Fibroblast of lung (primary cell): ENCODE data around the gene PSMD4. TPM values are rescaled to one million over a fixed set of nuclear protein-coding genes. Genes with fewer than 3 reads are reported as not detected.

Source experiments
- DNase-seq, 2 donors: peaks; one replicate each; pipeline versions ENCODE4 v3.0.0 to v3.0.0-alpha.2; 2010; ENCODE audit warnings: low read depth in 2 of 2
- H2AFZ ChIP-seq: 2 replicates; pipeline ENCODE4 v1.5.1; 2012; ENCODE audit warnings: low read length, control low read depth, inconsistent platforms
- H3K27ac ChIP-seq: 2 replicates; pipeline ENCODE4 v1.5.1; 2011; ENCODE audit warnings: low read length, control low read depth; ENCODE audit not compliant: insufficient read depth
- H3K27me3 ChIP-seq: 2 replicates; pipeline ENCODE4 v1.5.1; 2011; ENCODE audit warnings: mild to moderate bottlenecking, low read length; ENCODE audit not compliant: control insufficient read depth, insufficient read depth
- H3K36me3 ChIP-seq: 2 replicates; pipeline ENCODE4 v1.5.1; 2011; ENCODE audit warnings: low read length; ENCODE audit not compliant: control insufficient read depth, insufficient read depth
- H3K4me1 ChIP-seq: 2 replicates; pipeline ENCODE4 v1.5.1; 2011; ENCODE audit warnings: low read length; ENCODE audit not compliant: control insufficient read depth, insufficient read depth; ENCODE audit errors: extremely low read depth
- H3K4me2 ChIP-seq: 2 replicates; pipeline ENCODE4 v1.5.1; 2011; ENCODE audit warnings: low read length, control low read depth; ENCODE audit not compliant: insufficient read depth; ENCODE audit errors: extremely low read depth
- H3K4me3 ChIP-seq, 4 experiments: fragments of 200-600 bp in 1 of 4; sonication (generic) in 1 of 4; replicated peaks in 1 of 4; 2 replicates each; pipeline ENCODE4 v1.5.1; 2011 to 2016; ENCODE audit warnings: low read length in 4 of 4, low read depth in 3 of 4, mild to moderate bottlenecking in 3 of 4, control low read depth in 2 of 4, inconsistent platforms in 1 of 4, mixed read lengths in 1 of 4; ENCODE audit not compliant: insufficient read depth in 1 of 4; ENCODE audit errors: control extremely low read depth in 1 of 4
- H3K79me2 ChIP-seq: 2 replicates; pipeline ENCODE4 v1.5.1; 2012; ENCODE audit warnings: mild to moderate bottlenecking, low read length, inconsistent platforms; ENCODE audit not compliant: control insufficient read depth, insufficient read depth
- H3K9ac ChIP-seq: 2 replicates; pipeline ENCODE4 v1.5.1; 2011; ENCODE audit warnings: mild to moderate bottlenecking, low read length, control low read depth; ENCODE audit not compliant: insufficient read depth
- H3K9me3 ChIP-seq: 2 replicates; pipeline ENCODE4 v1.5.1; 2012; ENCODE audit warnings: low read depth, low read length; ENCODE audit not compliant: control insufficient read depth, insufficient read depth
- H4K20me1 ChIP-seq: 2 replicates; pipeline ENCODE4 v1.5.1; 2011; ENCODE audit warnings: low read length; ENCODE audit not compliant: control insufficient read depth, insufficient read depth; ENCODE audit errors: extremely low read depth
- EZH2 ChIP-seq: IDR thresholded peaks from 2 replicates; pipeline ENCODE4 v1.5.1; 2012; ENCODE audit warnings: low read length, control low read depth, mild to moderate bottlenecking; ENCODE audit errors: missing control alignments
- polyA plus RNA-seq, 2 donors: library from polyadenylated mRNA; depleted of rRNA in 1 of 2; stranded (reverse) in 1 of 2; unstranded in 1 of 2; fragments of >200 nt; gene quantifications; 2 replicates each; pipeline ENCODE4 v1.2.1, GENCODE V29; 2011 to 2012; ENCODE audit warnings: missing spikeins in 1 of 2
- total RNA-seq: library from RNA; depleted of rRNA; stranded (reverse); fragments of >200 nt; gene quantifications from 2 replicates; pipeline ENCODE4 v1.2.1, GENCODE V29; 2014
- TF ChIP-seq, protein P1 (sequence below), 2 donors: IDR thresholded peaks in 1 of 2; conservative IDR thresholded peaks in 1 of 2; 1 replicate in 1 of 2; 2 replicates in 1 of 2; pipeline ENCODE4 v1.5.1; 2011 to 2012; ENCODE audit warnings: low read length in 2 of 2, control low read depth in 1 of 2, inconsistent platforms in 1 of 2, low read depth in 1 of 2, mild to moderate bottlenecking in 1 of 2

Gene PSMD4
- total and polyA plus RNA-seq, 2 donors (not counting 1 experiment from before 2014, with no cell fraction given) = 210 to 240 TPM

DNA sequence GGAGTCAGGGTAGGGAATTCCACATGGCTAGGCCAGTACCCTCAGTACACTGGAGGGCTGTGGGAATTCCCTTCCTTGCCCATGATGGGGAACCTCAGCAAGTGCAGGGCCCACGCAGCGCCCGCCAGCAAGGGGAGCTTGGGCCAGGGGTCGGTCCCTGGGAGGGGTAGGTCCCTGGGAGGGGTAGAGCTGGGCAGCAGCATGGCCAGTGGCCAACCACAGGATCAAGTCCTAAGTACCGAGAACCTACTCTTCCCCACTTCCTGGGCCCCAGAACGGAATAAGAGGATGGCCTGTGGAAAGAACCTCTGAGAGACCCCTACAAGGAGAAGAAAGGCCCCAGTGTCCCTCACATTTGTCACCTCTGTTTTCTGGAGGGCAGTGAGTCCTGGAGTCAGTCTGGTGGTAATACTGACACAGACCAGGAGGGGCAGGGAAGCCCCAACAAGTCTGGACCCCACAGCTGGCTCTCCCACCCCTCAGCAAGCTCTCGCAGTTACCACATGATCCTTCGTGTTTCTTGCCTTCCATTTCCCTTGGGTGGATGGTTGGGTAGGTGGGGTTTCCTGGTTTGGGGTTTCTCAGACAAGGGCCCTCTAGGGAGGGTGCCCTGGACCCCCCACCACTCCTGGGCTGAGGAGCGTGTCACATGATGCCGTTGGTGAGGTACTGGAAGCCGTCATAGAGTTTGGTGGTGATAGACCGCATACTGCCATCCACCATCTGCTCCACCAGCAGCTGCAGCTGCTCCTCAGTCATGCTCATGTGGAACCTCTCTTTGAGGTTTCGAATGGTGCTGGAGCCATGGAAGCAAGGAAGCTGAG lies 37.9 kb downstream of the PSMD4 start:
- no peaks in the 10 kb centered on the region for H3K79me2 ChIP-seq
- no peaks in the 10 kb centered on the region for H3K27me3 ChIP-seq
- H3K4me2 ChIP-seq = no peak overlapping the region
- H2AFZ ChIP-seq = no peak overlapping the region
- H3K4me3 ChIP-seq = no peak overlapping the region
- no peak for DNase-seq
- TF ChIP-seq EZH2 = no peak
- TF ChIP-seq, protein P1, sequence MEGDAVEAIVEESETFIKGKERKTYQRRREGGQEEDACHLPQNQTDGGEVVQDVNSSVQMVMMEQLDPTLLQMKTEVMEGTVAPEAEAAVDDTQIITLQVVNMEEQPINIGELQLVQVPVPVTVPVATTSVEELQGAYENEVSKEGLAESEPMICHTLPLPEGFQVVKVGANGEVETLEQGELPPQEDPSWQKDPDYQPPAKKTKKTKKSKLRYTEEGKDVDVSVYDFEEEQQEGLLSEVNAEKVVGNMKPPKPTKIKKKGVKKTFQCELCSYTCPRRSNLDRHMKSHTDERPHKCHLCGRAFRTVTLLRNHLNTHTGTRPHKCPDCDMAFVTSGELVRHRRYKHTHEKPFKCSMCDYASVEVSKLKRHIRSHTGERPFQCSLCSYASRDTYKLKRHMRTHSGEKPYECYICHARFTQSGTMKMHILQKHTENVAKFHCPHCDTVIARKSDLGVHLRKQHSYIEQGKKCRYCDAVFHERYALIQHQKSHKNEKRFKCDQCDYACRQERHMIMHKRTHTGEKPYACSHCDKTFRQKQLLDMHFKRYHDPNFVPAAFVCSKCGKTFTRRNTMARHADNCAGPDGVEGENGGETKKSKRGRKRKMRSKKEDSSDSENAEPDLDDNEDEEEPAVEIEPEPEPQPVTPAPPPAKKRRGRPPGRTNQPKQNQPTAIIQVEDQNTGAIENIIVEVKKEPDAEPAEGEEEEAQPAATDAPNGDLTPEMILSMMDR (conservative IDR thresholded peaks at IDR 0.05 in 1 of 2, IDR thresholded peaks at IDR 0.05 in 1 of 2; ENCODE audit: low read depth in 1 of 2, low read length in 2 of 2) = no peak
- H3K36me3 ChIP-seq = peaks cover 48% of the 10 kb centered on the region
- H4K20me1 ChIP-seq = no peaks in the 10 kb centered on the region
- H3K9me3 ChIP-seq = no peaks in the 10 kb centered on the region
- no peak overlapping the region for H3K9ac ChIP-seq
- no peak overlapping the region for H3K27ac ChIP-seq
- H3K4me1 ChIP-seq = no peaks in the 10 kb centered on the region

DNA sequence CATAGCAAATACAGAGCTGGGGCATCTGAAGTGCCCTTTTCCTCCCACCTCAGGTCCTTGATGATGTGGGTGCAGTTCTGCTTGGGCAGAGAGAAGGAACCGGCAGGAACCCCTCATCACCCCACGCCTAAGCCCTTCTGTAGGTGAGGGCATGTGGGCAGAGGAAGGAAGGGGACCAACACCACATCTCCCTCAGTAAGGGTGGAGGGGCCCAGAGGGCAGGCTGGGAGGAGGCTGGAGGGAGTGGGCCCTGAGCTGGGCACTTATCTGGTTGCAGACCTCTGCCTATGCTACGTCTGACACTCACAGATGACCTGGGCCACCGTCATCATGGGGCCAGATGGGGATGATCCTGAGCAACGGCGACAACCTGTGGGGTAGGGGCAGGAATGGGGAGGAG lies 38.6 kb downstream of the PSMD4 start:
- H3K27me3 ChIP-seq = no peaks in the 10 kb centered on the region
- H3K27ac ChIP-seq = no peak overlapping the region
- H3K9me3 ChIP-seq = no peaks in the 10 kb centered on the region
- no peak overlapping the region for H2AFZ ChIP-seq
- H3K36me3 ChIP-seq = peaks cover 47% of the 10 kb centered on the region
- H3K4me2 ChIP-seq = no peak overlapping the region
- TF ChIP-seq, protein P1 (conservative IDR thresholded peaks at IDR 0.05 in 1 of 2, IDR thresholded peaks at IDR 0.05 in 1 of 2; ENCODE audit: low read depth in 1 of 2, low read length in 2 of 2) = no peak
- TF ChIP-seq EZH2 = no peak
- H3K4me3 ChIP-seq = no peak overlapping the region
- DNase-seq = no peak
- no peaks in the 10 kb centered on the region for H3K79me2 ChIP-seq
- H4K20me1 ChIP-seq = no peaks in the 10 kb centered on the region
- no peaks in the 10 kb centered on the region for H3K4me1 ChIP-seq
- H3K9ac ChIP-seq = no peak overlapping the region

DNA sequence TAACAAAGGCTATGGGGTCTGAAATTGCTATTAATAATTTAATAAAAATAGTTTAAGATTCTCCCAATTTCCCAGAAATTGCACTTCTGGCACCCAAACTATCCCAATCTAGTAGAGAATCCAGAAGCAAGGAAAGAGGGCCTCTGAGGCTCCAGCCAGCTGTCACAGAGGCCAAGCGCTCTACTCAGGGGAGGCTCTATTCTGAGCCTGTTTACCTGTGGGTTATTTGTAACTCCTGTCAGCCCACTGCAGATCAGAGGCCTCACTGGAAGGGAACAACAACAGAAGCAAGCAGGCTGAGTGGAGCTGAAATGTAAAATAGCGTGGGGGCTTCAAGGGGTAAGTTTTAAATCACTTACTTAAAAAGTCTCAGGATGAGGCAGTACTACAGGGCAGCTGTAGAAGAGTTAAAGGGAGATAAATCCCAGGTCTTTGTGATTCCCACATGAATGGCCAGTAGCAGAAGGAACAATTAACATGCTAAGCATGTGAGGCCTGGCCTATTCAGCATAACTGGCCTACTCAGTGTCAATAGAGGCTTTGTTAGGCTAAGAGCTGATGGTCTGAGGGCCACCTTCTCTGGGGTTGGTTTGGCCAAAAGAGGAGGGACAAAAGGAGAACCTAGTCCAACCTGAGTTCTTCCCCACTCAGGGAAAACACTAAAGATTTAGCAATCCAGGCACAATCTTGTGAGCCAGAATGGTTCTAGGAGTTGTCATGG lies 40.4 kb downstream of the PSMD4 start:
- Histone ChIP-seq H3K9me3 (no peaks in the 10 kb centered on the region), H3K4me3 (no peak overlapping the region)

More for the DNA sequence above, 40.4 kb downstream of the PSMD4 start:
- TF ChIP-seq EZH2 = no peak
- TF ChIP-seq, protein P1 (conservative IDR thresholded peaks at IDR 0.05 in 1 of 2, IDR thresholded peaks at IDR 0.05 in 1 of 2; ENCODE audit: low read depth in 1 of 2, low read length in 2 of 2) = no peak
- H3K4me2 ChIP-seq = no peak overlapping the region
- peaks cover 50% of the 10 kb centered on the region for H3K36me3 ChIP-seq
- no peak overlapping the region for H2AFZ ChIP-seq
- no peak overlapping the region for H3K9ac ChIP-seq
- H3K4me1 ChIP-seq = no peaks in the 10 kb centered on the region
- no peaks in the 10 kb centered on the region for H4K20me1 ChIP-seq
- H3K27me3 ChIP-seq = no peaks in the 10 kb centered on the region
- no peaks in the 10 kb centered on the region for H3K79me2 ChIP-seq
- no peak overlapping the region for H3K27ac ChIP-seq
- no peak for DNase-seq
